Purkinje cell (primary cell): ENCODE data around the gene WDR75. TPM values are rescaled to one million over a fixed set of nuclear protein-coding genes. Genes with fewer than 3 reads are reported as not detected.

Source experiments
- polyA plus RNA-seq: library from polyadenylated mRNA; unstranded; fragments of >200 nt; fragmentation: Nextera tagmentation; gene quantifications from 2 replicates; pipeline ENCODE4 v1.2.1, GENCODE V29; 2014

WDR75 gene
- 26.2 and 27.2 TPM in 2 replicates for polyA plus RNA-seq

DNA sequence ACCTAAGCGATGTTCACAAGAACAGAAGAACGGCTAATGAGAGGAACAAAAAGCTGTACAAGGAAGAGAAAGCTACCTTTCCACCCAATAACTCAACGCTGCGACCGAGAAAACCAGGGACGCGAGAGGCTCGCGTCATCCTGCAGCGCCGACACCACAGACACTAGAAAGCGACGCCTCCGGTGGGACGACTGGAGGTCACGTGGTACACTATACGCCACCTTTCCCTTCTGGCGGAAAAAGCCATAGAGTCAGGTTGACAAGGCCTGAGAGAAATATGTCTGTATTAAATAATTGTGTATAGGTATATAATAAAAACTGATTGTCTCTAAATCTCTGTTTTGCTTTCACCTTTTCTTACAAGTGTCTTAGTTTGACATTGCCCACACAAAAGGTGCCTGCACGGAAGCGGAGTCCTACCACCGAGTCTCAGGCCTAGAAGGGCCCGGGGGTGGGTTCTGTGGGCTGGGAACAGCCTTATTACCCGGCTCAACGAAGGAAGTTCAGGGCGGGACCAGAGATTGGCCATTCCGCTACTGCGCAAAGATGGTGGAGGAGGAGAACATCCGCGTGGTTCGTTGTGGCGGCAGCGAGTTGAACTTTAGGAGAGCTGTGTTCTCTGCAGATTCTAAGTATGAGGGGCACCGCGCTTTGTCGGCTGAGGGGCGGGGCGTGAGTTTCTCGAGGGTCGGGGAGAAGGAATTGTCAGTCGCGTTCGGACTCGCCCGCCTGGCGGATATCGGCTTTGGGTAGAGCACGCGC lies at the start of gene WDR75:
Gene WDR75, plus strand, starts transcription at position 528 of the 762 bp plus-strand sequence. Its CDS starts 19 bp downstream, at position 547.

Other genes starting within 250 kb of the WDR75 start
- 0.24 and 1.4 TPM in 2 replicates for gene SLC40A1, start 139.3 kb downstream of the WDR75 start, polyA plus RNA-seq
- gene ASNSD1, start 220.0 kb downstream of the WDR75 start, polyA plus RNA-seq, result 126 and 127 TPM in 2 replicates
- gene ANKAR, start 233.2 kb downstream of the WDR75 start, polyA plus RNA-seq, result 1.5 and 4.1 TPM in 2 replicates